GM21528 (cell line): ENCODE data around the gene DLG3.

Experiments
- ATAC-seq: cut with Tn5 transposase; IDR thresholded peaks from one replicate; pipeline ENCODE4 v1.9.1; 2021; ENCODE audit warnings: mild to moderate bottlenecking, moderate library complexity; ENCODE audit not compliant: unreplicated experiment, low FRiP score

DLG3 gene

GRCh38 chrX:70476166-70476933, 31.7 kb downstream of the DLG3 start:
- ATAC-seq = no peak

DNA sequence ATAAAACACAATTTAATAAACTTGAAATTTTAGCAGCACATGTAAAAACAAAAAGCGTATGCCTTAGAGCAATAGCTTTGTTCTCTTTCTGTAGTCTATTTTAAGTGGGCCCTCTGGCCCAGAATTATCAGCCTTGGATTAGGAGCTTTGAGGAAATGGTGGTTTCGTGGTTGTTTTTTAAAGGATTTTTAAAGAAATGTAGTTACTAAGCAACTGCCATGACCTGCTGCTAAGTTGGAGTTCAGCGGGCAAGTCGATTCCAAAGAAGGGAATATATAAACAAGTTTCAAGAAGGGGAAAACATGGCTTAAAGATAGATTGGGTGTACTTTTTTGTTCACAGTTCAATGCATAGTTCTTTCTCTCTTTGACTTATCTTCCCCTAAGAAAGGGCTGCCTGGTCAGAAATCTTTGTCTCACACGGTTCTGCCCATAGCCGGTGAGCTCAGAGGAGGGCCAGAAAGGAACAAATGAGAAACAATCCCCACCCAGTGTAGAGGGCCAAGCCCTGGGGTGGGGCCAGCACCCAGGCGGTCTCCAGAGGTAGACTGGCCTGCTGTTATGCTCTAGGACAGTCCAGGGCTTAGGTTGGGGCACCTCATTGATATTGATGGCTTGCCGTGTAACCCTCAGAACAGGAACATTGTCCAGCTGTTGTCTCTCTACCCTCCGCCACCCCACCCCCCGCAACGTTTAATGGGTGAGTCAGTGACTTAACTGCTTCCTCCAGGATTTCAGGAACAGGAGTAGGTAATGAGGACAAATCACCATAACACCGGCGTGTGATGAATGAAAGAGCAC, 32.5 kb downstream of the DLG3 start:
- ATAC-seq = no peak

DNA sequence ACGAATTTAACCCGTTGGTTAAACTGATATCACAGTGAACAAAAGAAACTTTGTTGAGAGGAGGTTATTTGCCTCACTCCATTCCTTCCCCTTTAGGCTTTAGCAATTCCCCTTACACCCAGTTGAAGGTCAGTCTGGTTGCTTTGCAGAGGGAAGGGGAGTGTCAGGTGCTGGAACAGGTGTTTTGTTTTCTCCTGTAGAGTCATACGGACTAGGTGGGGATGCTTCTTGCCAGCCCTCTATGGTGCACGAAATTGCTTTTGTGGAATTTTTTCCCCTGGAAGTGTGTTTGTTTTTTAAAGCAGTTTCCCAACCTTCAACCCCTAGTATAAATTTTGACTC, 33.1 kb downstream of the DLG3 start:
- no peak for ATAC-seq

DNA sequence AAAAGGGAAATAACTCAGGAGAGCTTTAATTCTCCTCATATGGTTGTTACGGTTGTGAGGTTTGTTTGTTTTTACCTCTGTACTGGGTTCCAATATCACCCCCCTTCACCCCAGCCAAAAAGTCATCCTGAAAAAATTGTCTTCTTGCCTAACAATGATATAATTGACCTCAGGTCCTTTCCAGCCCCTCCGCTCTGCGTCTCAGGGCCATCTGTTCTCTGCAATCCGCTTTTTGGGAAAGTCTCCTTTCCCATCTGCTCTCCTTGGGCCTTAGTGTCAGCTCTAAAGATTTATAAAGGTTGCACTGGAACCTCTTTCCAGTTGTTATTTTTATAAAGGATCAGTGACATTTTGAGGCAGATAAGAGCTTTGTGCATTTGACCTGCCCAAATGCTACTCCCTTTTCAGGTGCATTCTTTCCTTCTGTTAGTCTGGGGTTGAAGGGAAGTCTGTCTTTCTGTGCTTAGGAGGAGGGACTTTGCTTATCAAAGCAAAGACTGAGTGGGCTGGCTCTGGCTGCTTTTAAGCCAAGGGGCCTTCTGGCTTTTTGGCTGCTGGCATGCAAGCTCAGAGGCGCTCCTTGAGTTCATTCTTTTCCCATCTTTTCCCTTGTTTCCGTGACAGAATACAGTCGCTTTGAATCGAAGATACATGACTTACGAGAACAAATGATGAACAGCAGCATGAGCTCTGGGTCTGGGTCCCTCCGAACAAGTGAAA, 34.1 kb downstream of the DLG3 start:
- ATAC-seq = no peak

DNA sequence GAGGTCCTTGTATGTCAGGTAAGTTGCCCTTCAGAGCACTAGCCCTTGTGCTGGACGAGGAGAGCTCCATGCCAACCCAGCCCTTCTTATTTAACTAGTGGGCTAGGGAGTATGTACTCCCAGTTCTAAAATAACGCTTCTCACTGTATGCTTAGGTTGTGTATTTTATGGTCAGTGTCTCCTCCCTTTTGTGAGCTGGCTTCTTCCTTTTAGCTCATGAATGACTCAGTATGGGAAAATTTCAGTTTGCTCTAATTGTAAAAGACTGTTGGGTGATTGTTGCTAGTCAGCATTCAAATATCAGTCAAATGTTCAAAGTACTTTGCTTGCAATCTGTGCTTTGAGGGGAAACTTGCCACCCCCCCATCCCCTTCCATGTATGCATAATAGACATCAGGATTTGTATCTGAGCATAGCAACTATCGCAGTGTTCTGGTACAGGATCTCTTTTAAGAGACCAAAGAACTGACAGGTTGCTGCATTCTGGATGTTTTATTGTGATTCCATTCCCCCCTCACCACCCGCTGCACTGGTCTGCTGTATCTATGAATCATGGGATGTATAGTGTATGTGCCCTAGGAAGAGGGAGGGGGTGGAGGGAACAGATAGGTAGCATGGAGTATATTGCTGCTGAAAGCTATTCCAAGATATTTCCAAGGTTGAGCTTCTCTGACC, 34.7 kb downstream of the DLG3 start:
- ATAC-seq = no peak

DNA sequence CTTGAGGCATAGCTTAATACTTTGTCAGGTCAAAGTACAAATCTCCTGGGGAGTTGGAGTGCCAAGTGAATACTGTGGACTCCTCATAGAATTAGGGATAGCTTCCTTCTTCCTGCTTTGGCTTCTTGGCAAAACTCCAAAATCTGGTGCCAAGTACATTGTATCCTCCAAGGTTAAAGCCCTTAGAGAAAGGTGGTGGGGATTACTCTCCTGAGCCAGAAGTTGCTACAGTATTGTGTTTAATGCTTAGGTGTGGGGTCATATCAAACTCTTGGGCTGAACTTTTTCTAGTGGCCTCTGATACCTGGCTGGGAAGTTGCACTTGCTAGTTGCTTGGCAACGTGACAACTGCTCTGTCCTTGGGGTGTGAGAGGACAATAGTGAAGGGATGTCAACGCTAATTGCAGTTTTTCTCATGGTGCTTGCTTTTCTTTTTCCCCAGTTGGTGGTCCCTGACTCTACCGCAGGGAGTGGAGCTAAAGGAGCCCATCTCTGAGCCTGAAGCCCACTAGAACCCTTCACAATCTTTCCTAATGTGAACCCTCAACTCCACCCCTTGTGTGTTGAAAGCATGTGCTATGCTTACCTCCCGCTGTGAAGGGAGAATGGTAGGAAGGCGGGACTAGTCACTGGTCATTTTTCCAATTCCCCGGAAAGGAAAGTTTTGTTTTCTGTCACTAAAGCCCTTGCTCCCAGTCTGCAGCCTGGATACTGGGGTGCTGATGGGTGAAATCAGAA, 35.5 kb downstream of the DLG3 start:
- ATAC-seq = no peak

GRCh38 chrX:70480660-70481018, 36.0 kb downstream of the DLG3 start:
- ATAC-seq = no peak

DNA sequence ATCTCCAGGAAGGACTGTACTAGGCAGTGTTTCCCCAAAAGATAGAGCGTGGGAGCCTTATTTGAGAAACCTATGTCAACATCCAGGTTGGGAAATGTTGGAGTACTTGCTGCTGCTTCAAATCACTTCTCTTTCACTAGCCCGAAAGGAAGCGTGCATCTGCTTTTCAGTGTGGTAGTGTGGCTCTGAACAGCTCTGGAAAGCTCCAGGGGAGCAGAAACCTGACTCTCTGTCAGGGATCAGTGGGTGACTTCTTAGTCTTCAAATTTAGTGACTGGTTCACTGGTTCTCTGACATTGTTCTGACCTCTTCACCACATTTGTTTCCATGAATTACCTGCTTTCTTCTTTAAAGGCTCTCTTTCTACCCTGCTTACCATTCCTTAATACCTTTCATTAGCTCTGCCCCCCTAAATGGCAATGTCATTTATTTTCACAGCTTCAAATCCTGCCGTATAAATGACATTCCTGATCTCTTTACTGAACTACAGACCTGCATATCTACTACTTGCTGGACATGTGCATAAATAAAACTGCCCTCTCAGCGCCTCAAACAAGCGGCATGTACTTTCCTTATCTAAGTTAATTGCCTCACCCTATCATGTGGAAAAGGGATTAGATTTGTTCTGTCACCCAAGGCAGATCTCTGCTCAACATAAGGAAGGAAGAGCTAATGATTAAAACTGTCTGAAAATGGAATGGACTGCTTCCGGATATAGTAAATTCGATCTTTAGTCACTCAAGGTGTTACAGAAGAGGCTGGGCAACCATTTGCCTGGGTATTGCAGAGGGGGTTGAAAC, 37.0 kb downstream of the DLG3 start:
- no peak for ATAC-seq

DNA sequence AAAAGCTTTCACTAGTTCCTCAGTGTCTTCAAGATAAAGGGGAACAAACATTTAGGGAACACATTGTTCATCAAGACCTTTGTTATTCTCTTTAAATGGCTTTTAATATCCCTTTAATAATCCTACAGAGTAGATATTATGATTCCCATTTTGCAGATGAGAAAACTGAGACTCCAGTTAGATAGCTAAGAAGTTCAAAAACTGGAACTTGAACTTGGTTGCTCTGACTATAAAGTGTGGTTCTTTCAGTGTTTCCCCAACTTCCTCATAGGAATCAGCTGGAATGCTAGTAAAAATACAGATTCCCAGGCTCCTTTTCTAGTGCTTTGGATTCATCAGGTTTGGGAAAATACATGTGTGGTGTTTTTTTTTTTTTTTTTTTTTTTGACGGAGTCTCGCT, 37.7 kb downstream of the DLG3 start:
- no peak for ATAC-seq

DNA sequence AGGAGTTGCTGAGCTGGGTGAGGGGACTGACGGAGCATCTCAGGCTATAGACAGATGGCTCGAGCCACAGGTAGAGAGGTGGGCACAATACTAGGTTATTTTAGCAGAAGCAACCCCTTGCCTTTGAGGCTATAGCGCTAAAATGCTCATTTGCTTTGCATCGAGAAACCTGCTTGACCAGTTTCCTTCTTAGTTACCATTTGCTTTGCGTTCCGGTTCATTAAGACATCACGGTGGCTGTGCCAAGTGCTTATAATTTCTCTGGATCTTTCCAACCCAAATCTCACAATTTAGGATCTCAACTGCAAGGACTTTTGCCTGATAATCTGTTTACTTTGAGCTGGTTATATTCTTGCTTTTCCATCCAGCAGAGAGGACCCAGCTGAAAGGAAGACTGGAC, 40.8 kb downstream of the DLG3 start:
- ATAC-seq = no peak

GRCh38 chrX:70488856-70489255, 44.2 kb downstream of the DLG3 start:
- no peak for ATAC-seq

GRCh38 chrX:70494441-70494840, 49.8 kb downstream of the DLG3 start:
- no peak for ATAC-seq

GRCh38 chrX:70496491-70496890, 51.9 kb downstream of the DLG3 start:
- no peak for ATAC-seq

DNA sequence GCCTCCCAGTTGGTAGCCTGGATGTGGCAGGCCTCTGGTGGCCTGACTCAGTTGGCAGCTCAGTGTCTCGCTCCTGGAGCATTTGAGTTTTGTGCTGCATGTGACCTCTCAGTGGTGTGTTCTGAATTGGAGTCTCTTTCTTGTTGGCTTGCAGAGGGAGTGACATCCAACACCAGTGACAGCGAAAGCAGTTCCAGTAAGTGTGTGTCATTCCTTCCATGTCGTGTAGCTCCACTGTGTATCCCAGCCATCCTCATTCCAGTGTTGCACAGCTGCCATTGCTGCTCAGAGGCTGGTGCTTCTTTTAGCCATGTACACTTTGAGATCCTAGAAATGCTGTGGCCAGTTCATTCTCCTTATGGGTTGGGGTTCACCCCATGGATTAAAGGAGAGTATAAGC, 52.4 kb downstream of the DLG3 start:
- ATAC-seq = no peak

DNA sequence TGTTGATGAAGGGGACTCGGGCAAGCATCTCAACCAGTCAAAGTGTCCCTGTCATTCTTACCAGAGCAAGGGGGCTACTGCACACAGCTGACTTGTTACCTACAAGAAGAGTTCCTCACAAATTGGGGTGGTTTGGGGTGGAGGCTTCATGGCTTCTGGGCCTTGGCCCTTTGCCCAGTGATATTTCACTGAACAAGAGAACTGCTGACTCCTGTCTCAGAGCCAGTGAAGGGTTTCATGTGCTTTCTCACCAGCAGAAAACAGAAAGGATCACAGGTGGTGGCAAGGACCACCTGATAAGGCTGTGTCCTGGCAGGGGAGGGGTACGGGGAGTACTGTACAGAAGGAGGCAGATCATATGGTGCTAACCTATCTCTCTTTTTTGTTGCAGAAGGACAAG, 53.5 kb downstream of the DLG3 start:
- no peak for ATAC-seq

GRCh38 chrX:70500826-70501225, 56.2 kb downstream of the DLG3 start:
- ATAC-seq = no peak

- ATAC-seq = no peak
Observed at GRCh38 chrX:70504772-70505450, 60.3 kb downstream of the DLG3 start.

- ATAC-seq = no peak
Observed at GRCh38 chrX:70505451-70505841, 60.8 kb downstream of the DLG3 start.

- no peak for ATAC-seq
Observed at GRCh38 chrX:70508296-70508911, 63.8 kb downstream of the DLG3 start.
